Heart left ventricle (tissue), 13 donors: ENCODE results near the gene MGLL.

Experiments
- CTCF ChIP-seq, 12 donors: fragments of 200-600 bp; sonication (generic) in 4 of 12; IDR thresholded peaks; one replicate each; pipeline versions ENCODE4 v1.5.0 to v1.8.0; 2018 to 2022; ENCODE audit warnings: antibody characterized with exemption in 12 of 12, mild to moderate bottlenecking in 5 of 12
- POLR2A ChIP-seq, 2 donors: fragments of 450-650 bp; IDR thresholded peaks; one replicate each; pipeline ENCODE4 v1.6.1; 2017; ENCODE audit warnings: antibody characterized with exemption in 2 of 2, mild to moderate bottlenecking in 2 of 2, moderate library complexity in 2 of 2
- donor health status: ischemic (EF 13 %, LVEDD 7.1; RV severe dilation, severe dysfunction).
- donor health status: DM: no; HTN: yes; CAD: no.
- donor health status: DM: no; HTN: no; CAD: no.
- donor health status: ischemic (EF 25% LVEDD 6.9; RV normal size, moderate dysfunction).
- donor health status: ischemic (EF 25% LVEDD 5.7; RV mildly dilated, moderate dysfunction).
- donor health status: ischemic (EF 35%, LVEDD 5.7; RV mildly dilated, moderate dysfunction).
- donor health status: nonischemic (EF 11% LVEDD 7.7; RV severe dilation, severe dysfunction).
- donor health status: DM: yes; HTN: yes; CAD: no.
- donor health status: PGD.
- donor health status: ischemic (EF 29% LVEDD 5.4; RV normal size, mild dysfunction).
- donor health status: nonischemic (EF 23%, LVEDD 6.1; RV moderate dilation, normal function).

- TF ChIP-seq CTCF (IDR thresholded peaks at IDR 0.05), result no peak
- TF ChIP-seq POLR2A (IDR thresholded peaks at IDR 0.05), result no peak
Measured at GRCh38 chr3:127867986-127868385, 45.7 kb upstream of the MGLL start.
